ENCODE results near the gene LRFN2.
A peak's percentile ranks its signal among the peaks of the same experiment; 100 is the strongest.

The LRFN2 gene

GRCh38 chr6:40587240-40588069 lies at the start of gene LRFN2:
TSS of gene LRFN2 (minus strand) at chr6:40587364.
- peak in 2 of 3 donors; percentile 41 to 58 for DNase-seq (ENCODE audit: low read depth in 3 of 3, low spot score in 1 of 3)

- DNase-seq (ENCODE audit: low read depth in 3 of 3, low spot score in 1 of 3), result no peak
Observed at GRCh38 chr6:40634429-40634828, 47.3 kb upstream of the LRFN2 start.

GRCh38 chr6:40631744-40632143 lies 44.6 kb upstream of the LRFN2 start:
- no peak for DNase-seq (ENCODE audit: low read depth in 3 of 3, low spot score in 1 of 3)

- DNase-seq (ENCODE audit: low read depth in 3 of 3, low spot score in 1 of 3), result no peak
Observed at GRCh38 chr6:40630488-40630887, 43.3 kb upstream of the LRFN2 start.

GRCh38 chr6:40630051-40630450 lies 42.9 kb upstream of the LRFN2 start:
- no peak for DNase-seq (ENCODE audit: low read depth in 3 of 3, low spot score in 1 of 3)

GRCh38 chr6:40629463-40629862 lies 42.3 kb upstream of the LRFN2 start:
- DNase-seq (ENCODE audit: low read depth in 3 of 3, low spot score in 1 of 3), result no peak

GRCh38 chr6:40627316-40627715 lies 40.2 kb upstream of the LRFN2 start:
- no peak for DNase-seq (ENCODE audit: low read depth in 3 of 3, low spot score in 1 of 3)

- DNase-seq (ENCODE audit: low read depth in 3 of 3, low spot score in 1 of 3), result no peak
Observed at GRCh38 chr6:40626886-40627285, 39.7 kb upstream of the LRFN2 start.

- DNase-seq (ENCODE audit: low read depth in 3 of 3, low spot score in 1 of 3), result no peak
Observed at GRCh38 chr6:40623932-40624331, 36.8 kb upstream of the LRFN2 start.

GRCh38 chr6:40623178-40623577 lies 36.0 kb upstream of the LRFN2 start:
- DNase-seq (ENCODE audit: low read depth in 3 of 3, low spot score in 1 of 3), result no peak

- DNase-seq (ENCODE audit: low read depth in 3 of 3, low spot score in 1 of 3), result no peak
Observed at GRCh38 chr6:40620574-40621240, 33.5 kb upstream of the LRFN2 start.

- no peak for DNase-seq (ENCODE audit: low read depth in 3 of 3, low spot score in 1 of 3)
Observed at GRCh38 chr6:40614671-40615070, 27.5 kb upstream of the LRFN2 start.

GRCh38 chr6:40611912-40612311 lies 24.7 kb upstream of the LRFN2 start:
- no peak for DNase-seq (ENCODE audit: low read depth in 3 of 3, low spot score in 1 of 3)

GRCh38 chr6:40611434-40611833 lies 24.3 kb upstream of the LRFN2 start:
- no peak for DNase-seq (ENCODE audit: low read depth in 3 of 3, low spot score in 1 of 3)

- DNase-seq (ENCODE audit: low read depth in 3 of 3, low spot score in 1 of 3), result no peak
Observed at GRCh38 chr6:40610229-40610628, 23.1 kb upstream of the LRFN2 start.

GRCh38 chr6:40606981-40607380 lies 19.8 kb upstream of the LRFN2 start:
- no peak for DNase-seq (ENCODE audit: low read depth in 3 of 3, low spot score in 1 of 3)

- DNase-seq (ENCODE audit: low read depth in 3 of 3, low spot score in 1 of 3), result no peak
Observed at GRCh38 chr6:40606526-40606925, 19.4 kb upstream of the LRFN2 start.

GRCh38 chr6:40604082-40604481 lies 16.9 kb upstream of the LRFN2 start:
- DNase-seq (ENCODE audit: low read depth in 3 of 3, low spot score in 1 of 3), result no peak

- no peak for DNase-seq (ENCODE audit: low read depth in 3 of 3, low spot score in 1 of 3)
Observed at GRCh38 chr6:40599555-40599954, 12.4 kb upstream of the LRFN2 start.

- no peak for DNase-seq (ENCODE audit: low read depth in 3 of 3, low spot score in 1 of 3)
Observed at GRCh38 chr6:40598516-40598915, 11.4 kb upstream of the LRFN2 start.

GRCh38 chr6:40597301-40597700 lies 10.1 kb upstream of the LRFN2 start:
- DNase-seq (ENCODE audit: low read depth in 3 of 3, low spot score in 1 of 3), result no peak

GRCh38 chr6:40588480-40588879 lies 1.3 kb upstream of the LRFN2 start:
- no peak for DNase-seq (ENCODE audit: low read depth in 3 of 3, low spot score in 1 of 3)

- DNase-seq (ENCODE audit: low read depth in 3 of 3, low spot score in 1 of 3), result no peak
Observed at GRCh38 chr6:40588070-40588384, 863 bp upstream of the LRFN2 start.
